SK-N-SH (cell line): ENCODE measurements around the gene SHLD2. TPM values are rescaled to one million over a fixed set of nuclear protein-coding genes. Genes with fewer than 3 reads are reported as not detected.
"Not testable (repeated sequence)": the region's sequence is repeated elsewhere in the genome, so short reads cannot be mapped to it uniquely, and the experiment has no call there.

Experiments used
- CTCF ChIA-PET: fragments of 300-600, 350-600 bp; formaldehyde crosslinking; extraction: SDS; loops from one replicate; lab custom pipeline; 2021; lab: Yijun Ruan, JAX
- POLR2A ChIA-PET: fragments of 350-600 bp; sonication (Branson Sonifier 250); formaldehyde crosslinking; extraction: SDS; loops from one replicate; lab custom pipeline; 2020; ENCODE audit warnings: antibody characterized with exemption, inconsistent platforms; lab: Yijun Ruan, JAX
- DNase-seq: peaks from one replicate; pipeline ENCODE4 v3.0.0; 2012
- H2AFZ ChIP-seq: fragments of 200-600 bp; sonication (generic); 2 replicates; pipeline ENCODE4 v1.8.1; 2016; ENCODE audit warnings: antibody characterized with exemption, mild to moderate bottlenecking, low read depth
- H3F3A ChIP-seq: fragments of 200-600 bp; sonication (generic); replicated peaks from 2 replicates; pipeline ENCODE3; 2016; ENCODE audit warnings: antibody characterized with exemption, mild to moderate bottlenecking; ENCODE audit not compliant: insufficient read depth
- H3K27ac ChIP-seq, 2 experiments: fragments of 200-500 bp in 1 of 2; fragments of 200-600 bp in 1 of 2; sonication (Bioruptor generic) in 1 of 2; sonication (generic), shearing (Covaris generic) in 1 of 2; 2 replicates each; pipeline versions ENCODE4 v1.5.1 to v1.6.1; 2014 to 2016; ENCODE audit warnings: low read depth in 2 of 2, inconsistent platforms in 1 of 2, low read length in 1 of 2, mild to moderate bottlenecking in 1 of 2, mixed read lengths in 1 of 2
- H3K27me3 ChIP-seq: fragments of 200-600 bp; sonication (generic), shearing (Covaris generic); 2 replicates; pipeline ENCODE4 v1.6.1; 2016; ENCODE audit warnings: mixed run types; ENCODE audit not compliant: insufficient read depth
- H3K36me3 ChIP-seq, 2 experiments: fragments of 200-500 bp in 1 of 2; fragments of 200-600 bp in 1 of 2; sonication (Bioruptor generic) in 1 of 2; sonication (generic) in 1 of 2; replicated peaks in 1 of 2; 2 replicates each; pipeline versions ENCODE3 to v1.5.1; 2014 to 2016; ENCODE audit warnings: low read length in 1 of 2, mild to moderate bottlenecking in 1 of 2; ENCODE audit not compliant: insufficient read depth in 2 of 2, control insufficient read depth in 1 of 2
- H3K4me1 ChIP-seq, 2 experiments: fragments of 200-500 bp in 1 of 2; fragments of 200-600 bp in 1 of 2; sonication (Bioruptor generic) in 1 of 2; sonication (generic), shearing (Covaris generic) in 1 of 2; 2 replicates each; pipeline versions ENCODE4 v1.5.1 to v1.6.1; 2014 to 2016; ENCODE audit warnings: low read depth in 1 of 2, low read length in 1 of 2, mixed run types in 1 of 2; ENCODE audit not compliant: insufficient read depth in 2 of 2, control insufficient read depth in 1 of 2
- H3K4me2 ChIP-seq: fragments of 200-600 bp; sonication (generic), shearing (Covaris generic); 2 replicates; pipeline ENCODE4 v1.6.1; 2017; ENCODE audit warnings: mixed run types
- H3K4me3 ChIP-seq, 2 experiments: fragments of 200-500 bp in 1 of 2; fragments of 200-600 bp in 1 of 2; sonication (Bioruptor generic) in 1 of 2; sonication (generic), shearing (Covaris generic) in 1 of 2; 2 replicates each; pipeline versions ENCODE4 v1.5.1 to v1.8.1; 2014 to 2016; ENCODE audit warnings: low read depth in 2 of 2, inconsistent platforms in 1 of 2, low read length in 1 of 2, mild to moderate bottlenecking in 1 of 2, mixed read lengths in 1 of 2, moderate library complexity in 1 of 2
- H3K79me2 ChIP-seq: fragments of 200-600 bp; sonication (generic); 2 replicates; pipeline ENCODE4 v1.8.1; 2017; ENCODE audit warnings: mild to moderate bottlenecking; ENCODE audit not compliant: insufficient read depth
- H3K9ac ChIP-seq: fragments of 200-600 bp; sonication (generic); 2 replicates; pipeline ENCODE4 v1.6.1; 2017; ENCODE audit warnings: mixed run types
- H3K9me2 ChIP-seq: fragments of 200-600 bp; sonication (generic); 2 replicates; pipeline ENCODE4 v1.6.1; 2017; ENCODE audit warnings: mixed run types
- H3K9me3 ChIP-seq: fragments of 200-600 bp; sonication (generic); 2 replicates; pipeline ENCODE4 v1.6.1; 2017; ENCODE audit warnings: mixed run types, mild to moderate bottlenecking, moderate library complexity
- H4K20me1 ChIP-seq: fragments of 200-600 bp; sonication (generic); 2 replicates; pipeline ENCODE4 v1.6.1; 2017; ENCODE audit warnings: mild to moderate bottlenecking, mixed run types; ENCODE audit not compliant: insufficient read depth
- ELF1 ChIP-seq: IDR thresholded peaks from 2 replicates; pipeline ENCODE4 v1.4.0; 2012
- FOSL2 ChIP-seq: IDR thresholded peaks from 2 replicates; pipeline ENCODE4 v1.4.0; 2012; ENCODE audit warnings: low read depth, mild to moderate bottlenecking, moderate library complexity, borderline replicate concordance
- FOXJ3 ChIP-seq: sonication (generic); formaldehyde crosslinking; IDR thresholded peaks from 2 replicates; pipeline ENCODE4 v1.5.1; 2020; ENCODE audit warnings: mild to moderate bottlenecking, missing genetic modification reagents
- FOXM1 ChIP-seq: IDR thresholded peaks from 2 replicates; pipeline ENCODE4 v1.4.0; 2012; ENCODE audit warnings: low read depth, mild to moderate bottlenecking
- GATA2 ChIP-seq: sonication (generic); formaldehyde crosslinking; IDR thresholded peaks from 2 replicates; pipeline ENCODE4 v1.5.0; 2020; ENCODE audit warnings: mild to moderate bottlenecking, missing genetic modification reagents
- JUND ChIP-seq: IDR thresholded peaks from 2 replicates; pipeline ENCODE4 v1.4.0; 2012
- NFIC ChIP-seq: IDR thresholded peaks from 2 replicates; pipeline ENCODE4 v1.4.0; 2012; ENCODE audit warnings: borderline replicate concordance
- NRF1 ChIP-seq: IDR thresholded peaks from 2 replicates; pipeline ENCODE4 v1.6.1; 2012; ENCODE audit warnings: low read depth, mild to moderate bottlenecking, low read length
- PBX3 ChIP-seq: IDR thresholded peaks from 2 replicates; pipeline ENCODE4; 2012
- RFX5 ChIP-seq: IDR thresholded peaks from 2 replicates; pipeline ENCODE4 v1.6.1; 2012; ENCODE audit warnings: mild to moderate bottlenecking, improper control_type of control experiment, low read length
- RXRA ChIP-seq: IDR thresholded peaks from 2 replicates; pipeline ENCODE4 v1.4.0; 2012; ENCODE audit warnings: low read depth, mild to moderate bottlenecking, borderline replicate concordance
- SMC3 ChIP-seq: IDR thresholded peaks from 2 replicates; pipeline ENCODE4 v1.6.1; 2012; ENCODE audit warnings: low read depth, low read length, improper control_type of control experiment
- TAF1 ChIP-seq: IDR thresholded peaks from 2 replicates; pipeline ENCODE4 v1.6.1; 2012; ENCODE audit warnings: low read depth, mild to moderate bottlenecking, low read length, moderate library complexity, borderline replicate concordance
- TCF12 ChIP-seq: IDR thresholded peaks from 2 replicates; pipeline ENCODE4 v1.4.0; 2012
- TEAD4 ChIP-seq: IDR thresholded peaks from 2 replicates; pipeline ENCODE4 v1.4.0; 2012; ENCODE audit warnings: mild to moderate bottlenecking, borderline replicate concordance; ENCODE audit not compliant: insufficient read depth
- USF2 ChIP-seq: fragments of 150-350 bp; IDR thresholded peaks from 2 replicates; pipeline ENCODE4 v1.6.1; 2017; ENCODE audit warnings: antibody characterized with exemption, low read length, low read depth, borderline replicate concordance
- YY1 ChIP-seq: IDR thresholded peaks from 2 replicates; pipeline ENCODE4 v1.4.0; 2012; ENCODE audit warnings: low read depth, mild to moderate bottlenecking
- ZBTB33 ChIP-seq: IDR thresholded peaks from 2 replicates; pipeline ENCODE4 v1.4.0; 2012; ENCODE audit warnings: low read depth, borderline replicate concordance
- WGBS: methylation state at CpG from one replicate; pipeline ENCODE4 v1.1.6; 2017; ENCODE audit warnings: low lambda C conversion rate; 5-methylcytosine and 5-hydroxymethylcytosine counted together
- polyA plus RNA-seq, 3 experiments: library from polyadenylated mRNA; depleted of rRNA; stranded (reverse); fragments of >200 nt; gene quantifications; 2 replicates each; pipeline ENCODE4 v1.2.3, GENCODE V29; 2012

Gene SHLD2
- polyA plus RNA-seq, 1 of the 3 experiments (the other 2 are of a cell fraction) = 4.7 TPM

GRCh38 chr10:87101996-87102395 is 7.0 kb downstream of the SHLD2 start:
- Histone ChIP-seq H3K27me3 (no peaks in the 10 kb centered on the region), H3K9me3 (no peaks in the 10 kb centered on the region), H3K9me2 (no peaks in the 10 kb centered on the region), H2AFZ (no peak overlapping the region), H3K79me2 (peaks cover 67% of the 10 kb centered on the region), H4K20me1 (no peaks in the 10 kb centered on the region), H3K4me1 (no peaks in the 10 kb centered on the region), H3K4me3 (no peak overlapping the region), H3K36me3 (peaks cover 16 to 49% of the 10 kb centered on the region in 2 experiments), H3K9ac (no peak overlapping the region), H3K4me2 (no peak overlapping the region), H3K27ac (no peak overlapping the region), H3F3A (peaks cover 9% of the 10 kb centered on the region)
- DNase-seq = no peak
- POLR2A ChIA-PET = no interaction called here
- CTCF ChIA-PET = no interaction called here
- 93% methylated on average over 2 of the region's 2 CpGs for whole genome bisulfite sequencing
- no peak for TF ChIP-seq YY1
- no peak for TF ChIP-seq RXRA
- no peak for TF ChIP-seq USF2
- no peak for TF ChIP-seq TCF12
- no peak for TF ChIP-seq FOXM1
- no peak for TF ChIP-seq GATA2 (CRISPR knock-in tag)
- TF ChIP-seq ELF1 = no peak
- no peak for TF ChIP-seq RFX5
- TF ChIP-seq FOXJ3 (CRISPR knock-in tag) = no peak
- TF ChIP-seq NFIC = no peak
- TF ChIP-seq FOSL2 = no peak
- TF ChIP-seq PBX3 = no peak
- TF ChIP-seq TAF1 = no peak
- no peak for TF ChIP-seq SMC3
- TF ChIP-seq TEAD4 = no peak
- TF ChIP-seq NRF1 = no peak
- no peak for TF ChIP-seq ZBTB33
- TF ChIP-seq JUND = no peak

- H4K20me1 ChIP-seq, H3F3A ChIP-seq, H3K27ac ChIP-seq, H3K9ac ChIP-seq, H3K9me3 ChIP-seq, H2AFZ ChIP-seq, CTCF ChIA-PET, H3K4me1 ChIP-seq, DNase-seq, H3K4me2 ChIP-seq, H3K4me3 ChIP-seq, POLR2A ChIA-PET, H3K9me2 ChIP-seq, H3K27me3 ChIP-seq: not testable (repeated sequence)
- Histone ChIP-seq H3K36me3 (peaks cover 18 to 39% of the 10 kb centered on the region in 2 experiments), H3K79me2 (peaks cover 58% of the 10 kb centered on the region)
- WGBS = 96% methylated on average over 8 of the region's 8 CpGs
These were observed 9.7 kb downstream of the SHLD2 start for GRCh38 chr10:87104727-87105126.
